Fibroblast of pulmonary artery (primary cell): ENCODE data around the gene MAP1LC3B.

ENCODE experiments used
- DNase-seq: peaks from one replicate; pipeline ENCODE4 v3.0.0-alpha.2; 2010; ENCODE audit warnings: low read depth
- H3K4me3 ChIP-seq: replicated peaks from 2 replicates; pipeline ENCODE4 v1.5.1; 2011; ENCODE audit warnings: low read depth, mild to moderate bottlenecking, control low read depth, low read length, moderate library complexity
- CTCF ChIP-seq: IDR thresholded peaks from 2 replicates; pipeline ENCODE4 v1.5.1; 2011; ENCODE audit warnings: mild to moderate bottlenecking, control low read depth, low read length, inconsistent platforms; ENCODE audit errors: missing control alignments

MAP1LC3B gene

DNA sequence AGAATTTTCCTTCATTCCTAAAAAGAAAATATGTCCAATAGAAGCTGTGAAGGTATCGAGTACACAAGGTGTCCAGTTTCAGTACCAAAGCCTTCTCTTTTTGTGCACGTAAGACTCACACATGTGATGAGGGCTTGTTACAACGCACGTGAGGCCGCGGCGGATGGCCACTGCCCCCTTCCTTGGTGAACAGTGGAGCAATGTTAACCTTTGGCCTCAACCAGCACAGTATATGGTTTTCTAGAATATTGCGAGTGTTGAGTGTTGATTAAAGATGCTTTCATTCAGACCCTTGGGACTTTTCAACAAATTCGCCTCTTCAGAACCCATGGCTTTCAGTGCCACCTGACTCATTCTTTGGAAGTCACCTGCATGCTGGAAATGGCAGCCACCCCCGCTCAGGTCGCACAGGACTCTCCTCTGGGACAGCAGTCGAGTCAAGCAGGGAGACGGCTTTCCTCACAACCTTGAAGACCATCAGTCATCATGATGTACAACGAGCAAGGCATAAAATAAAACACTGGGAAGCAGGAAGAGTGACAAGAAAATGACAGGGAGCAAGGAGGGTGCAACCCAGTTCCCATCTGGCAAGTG is 14.5 kb downstream of the MAP1LC3B start:
- TF ChIP-seq CTCF = no peak
- no peak for DNase-seq

DNA sequence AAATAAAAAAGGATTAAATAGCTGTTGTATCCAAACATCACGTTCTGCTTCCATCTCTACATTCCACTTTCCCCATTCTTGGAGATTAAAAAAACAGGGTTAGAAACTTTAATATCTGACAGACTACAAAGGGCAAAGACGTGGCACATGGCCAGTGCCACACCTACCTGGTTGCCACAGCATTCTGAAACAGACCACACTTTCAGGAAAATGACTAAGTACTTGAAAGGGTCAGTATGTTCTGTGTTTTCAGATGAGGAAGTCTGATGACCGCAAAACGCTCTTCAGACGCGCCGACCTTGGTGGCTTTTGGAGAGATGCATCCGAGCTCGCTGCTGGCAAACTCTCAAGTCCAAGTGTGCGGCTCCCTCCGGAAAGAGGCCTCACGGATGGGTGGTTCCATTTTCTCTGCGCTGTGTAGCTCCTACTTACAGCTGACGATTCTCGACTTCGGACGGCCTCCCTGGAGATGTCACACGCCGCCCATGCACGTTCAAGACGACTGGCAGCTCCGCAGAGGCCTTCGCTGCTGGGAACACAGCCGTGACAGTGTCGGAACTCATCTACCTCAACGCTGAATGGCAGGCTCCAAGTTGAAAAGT is 15.5 kb downstream of the MAP1LC3B start:
- no peak overlapping the region for H3K4me3 ChIP-seq
- TF ChIP-seq CTCF = no peak
- peak; percentile 26 for DNase-seq

More for the DNA sequence above, 14.5 kb downstream of the MAP1LC3B start:
- H3K4me3 ChIP-seq = no peak overlapping the region

- no peak overlapping the region for H3K4me3 ChIP-seq
- no peak for DNase-seq
- TF ChIP-seq CTCF = no peak
Measured at GRCh38 chr16:87409153-87409552, 17.0 kb downstream of the MAP1LC3B start.

DNA sequence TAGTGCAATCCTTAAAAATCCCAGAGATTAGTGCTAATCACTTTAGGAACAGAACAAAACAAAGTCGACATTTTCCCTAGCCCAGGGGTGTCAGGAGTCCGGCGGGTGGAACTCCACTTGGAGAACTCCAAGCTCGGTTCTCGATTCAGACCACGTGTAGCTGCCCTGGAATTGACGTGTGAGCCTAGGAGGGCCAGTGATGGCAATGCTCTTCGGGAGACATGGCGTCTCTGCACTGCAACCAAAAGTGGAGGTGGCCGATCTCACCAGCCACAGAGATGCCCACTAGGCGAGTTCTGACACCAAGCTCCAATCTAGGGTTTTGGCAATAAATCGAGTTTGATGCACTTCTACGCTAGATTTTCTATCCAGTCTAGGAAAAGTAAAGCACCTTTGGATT is 17.6 kb downstream of the MAP1LC3B start:
- no peak overlapping the region for H3K4me3 ChIP-seq
- no peak for TF ChIP-seq CTCF
- no peak for DNase-seq

GRCh38 chr16:87410530-87410929 is 18.4 kb downstream of the MAP1LC3B start:
- TF ChIP-seq CTCF = no peak
- H3K4me3 ChIP-seq = no peak overlapping the region
- DNase-seq = no peak

DNA sequence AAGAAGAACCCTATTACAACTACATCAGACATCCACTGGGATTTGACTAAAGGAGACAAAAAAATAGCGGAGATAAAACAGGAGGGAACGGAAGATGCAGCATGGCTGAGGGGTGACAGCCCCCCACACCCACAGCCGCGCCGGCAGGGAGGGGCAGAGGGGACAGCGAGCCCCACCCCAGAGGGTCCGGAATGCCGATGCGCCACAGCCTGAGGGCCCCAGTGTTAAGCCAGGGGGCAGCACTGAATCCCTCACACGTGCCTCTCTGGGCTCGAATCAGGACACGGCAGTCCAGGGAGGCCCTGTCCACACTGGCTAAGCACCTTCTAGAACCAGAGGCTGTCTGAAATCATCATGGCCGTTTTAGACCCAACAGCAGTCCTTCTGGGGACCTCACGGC is 18.8 kb downstream of the MAP1LC3B start:
- TF ChIP-seq CTCF = no peak
- no peak for DNase-seq
- H3K4me3 ChIP-seq = no peak overlapping the region
